KOPT-K1 (cell line): Measurements from ENCODE around the gene SSH2.

Experiments
- H3K27ac ChIP-seq: fragments of 200-600 bp; sonication (generic); 2 replicates; pipeline ENCODE4 v1.5.1; 2016; ENCODE audit warnings: antibody characterized with exemption, mild to moderate bottlenecking, low read depth, low read length; ENCODE audit not compliant: poor library complexity, severe bottlenecking
- H3K36me3 ChIP-seq: fragments of 200-600 bp; sonication (generic); 2 replicates; pipeline ENCODE4 v1.5.1; 2017; ENCODE audit warnings: antibody characterized with exemption, mild to moderate bottlenecking, low read length, moderate library complexity; ENCODE audit not compliant: insufficient read depth
- H3K9me3 ChIP-seq: fragments of 200-600 bp; sonication (generic); 2 replicates; pipeline ENCODE4 v1.5.1; 2017; ENCODE audit warnings: antibody characterized with exemption, low read length, mild to moderate bottlenecking; ENCODE audit not compliant: insufficient read depth, poor library complexity, severe bottlenecking

Gene SSH2

GRCh38 chr17:29610395-29610794, 319.6 kb downstream of the SSH2 start:
- Histone ChIP-seq H3K27ac (no peak overlapping the region), H3K36me3 (no peaks in the 10 kb centered on the region), H3K9me3 (no peaks in the 10 kb centered on the region)

- H3K36me3 ChIP-seq: no peaks in the 10 kb centered on the region
- H3K27ac ChIP-seq: no peak overlapping the region
- no peaks in the 10 kb centered on the region for H3K9me3 ChIP-seq
Measured at GRCh38 chr17:29608986-29609385, 321.0 kb downstream of the SSH2 start.

GRCh38 chr17:29607557-29608195, 322.4 kb downstream of the SSH2 start:
- Histone ChIP-seq H3K27ac (no peak overlapping the region), H3K9me3 (no peaks in the 10 kb centered on the region), H3K36me3 (no peaks in the 10 kb centered on the region)

GRCh38 chr17:29603109-29603674, 326.8 kb downstream of the SSH2 start:
- Histone ChIP-seq H3K9me3 (no peaks in the 10 kb centered on the region), H3K36me3 (no peaks in the 10 kb centered on the region), H3K27ac (no peak overlapping the region)

- H3K9me3 ChIP-seq: no peaks in the 10 kb centered on the region
- H3K36me3 ChIP-seq: no peaks in the 10 kb centered on the region
- H3K27ac ChIP-seq: no peak overlapping the region
Measured at GRCh38 chr17:29597361-29598172, 332.5 kb downstream of the SSH2 start.

GRCh38 chr17:29596811-29597210, 333.2 kb downstream of the SSH2 start:
- Histone ChIP-seq H3K27ac (no peak overlapping the region), H3K36me3 (no peaks in the 10 kb centered on the region), H3K9me3 (no peaks in the 10 kb centered on the region)

- Histone ChIP-seq H3K27ac (no peak overlapping the region), H3K36me3 (no peaks in the 10 kb centered on the region), H3K9me3 (no peaks in the 10 kb centered on the region)
Measured at GRCh38 chr17:29595943-29596774, 333.9 kb downstream of the SSH2 start.

- H3K9me3 ChIP-seq: no peaks in the 10 kb centered on the region
- H3K36me3 ChIP-seq: no peaks in the 10 kb centered on the region
- no peak overlapping the region for H3K27ac ChIP-seq
Measured at GRCh38 chr17:29595107-29595942, 334.7 kb downstream of the SSH2 start.

- H3K36me3 ChIP-seq: no peaks in the 10 kb centered on the region
- no peaks in the 10 kb centered on the region for H3K9me3 ChIP-seq
- H3K27ac ChIP-seq: no peak overlapping the region
Measured at GRCh38 chr17:29594519-29595090, 335.4 kb downstream of the SSH2 start.

- Histone ChIP-seq H3K36me3 (no peaks in the 10 kb centered on the region), H3K9me3 (no peaks in the 10 kb centered on the region), H3K27ac (peak overlapping the region; percentile 13)
Measured at GRCh38 chr17:29593591-29594518, 336.2 kb downstream of the SSH2 start.

- Histone ChIP-seq H3K9me3 (no peaks in the 10 kb centered on the region), H3K27ac (peak within 1 kb of the TSS; percentile 23), H3K36me3 (no peaks in the 10 kb centered on the region)
Measured at GRCh38 chr17:29592850-29593551, 337.0 kb downstream of the SSH2 start, which contains the start of gene ANKRD13B. TSS of gene ANKRD13B (plus strand) at chr17:29593132. CDS start at chr17:29593622, 490 bp downstream.

- H3K36me3 ChIP-seq: no peaks in the 10 kb centered on the region
- H3K9me3 ChIP-seq: no peaks in the 10 kb centered on the region
- peak overlapping the region; percentile 32 for H3K27ac ChIP-seq
Measured at GRCh38 chr17:29591737-29592608, 338.1 kb downstream of the SSH2 start.
